Gastroesophageal sphincter (tissue), 3 donors: Measurements from ENCODE around the gene HDDC3.

Experiments used
- EP300 ChIP-seq: sonication (generic); formaldehyde crosslinking; IDR thresholded peaks from one replicate; pipeline ENCODE4 v1.6.1; 2017; ENCODE audit warnings: antibody characterized with exemption, mild to moderate bottlenecking
- POLR2A ChIP-seq, 2 donors: fragments of 450-650 bp; IDR thresholded peaks; one replicate each; pipeline ENCODE4 v1.6.1; 2017; ENCODE audit warnings: antibody characterized with exemption in 2 of 2, mild to moderate bottlenecking in 2 of 2, moderate library complexity in 1 of 2
- POLR2AphosphoS5 ChIP-seq: sonication (generic); formaldehyde crosslinking; IDR thresholded peaks from one replicate; pipeline ENCODE4 v1.6.1; 2017; ENCODE audit warnings: antibody characterized with exemption
- TF ChIP-seq, protein P1 (sequence below), 4 experiments: fragments of 200-600 bp in 2 of 4; fragments of 450-650 bp in 2 of 4; sonication (generic) in 1 of 4; IDR thresholded peaks; one replicate each; pipeline ENCODE4 v1.5.1; 2017 to 2019; ENCODE audit warnings: antibody characterized with exemption in 4 of 4, mild to moderate bottlenecking in 2 of 4, moderate library complexity in 2 of 4

DNA sequence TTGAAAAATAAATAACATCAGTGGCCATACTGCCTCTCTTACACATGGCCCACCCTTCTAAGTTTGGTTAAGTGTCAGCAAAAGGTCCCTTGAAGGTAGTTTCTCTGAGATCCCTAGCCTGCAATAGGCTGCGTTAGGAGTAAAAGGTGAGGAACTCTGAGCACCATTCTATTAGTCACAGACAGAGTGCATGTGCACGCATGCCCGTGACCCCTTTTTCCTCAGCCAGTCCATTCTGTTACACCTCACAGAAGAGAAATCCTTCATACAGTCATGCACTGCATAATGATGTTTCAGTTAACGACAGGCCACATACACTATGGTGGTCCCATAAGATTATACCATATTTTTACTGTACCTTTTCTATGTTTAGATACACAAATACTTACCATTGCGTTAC, 34.9 kb upstream of the HDDC3 start:
- TF ChIP-seq, protein P1, sequence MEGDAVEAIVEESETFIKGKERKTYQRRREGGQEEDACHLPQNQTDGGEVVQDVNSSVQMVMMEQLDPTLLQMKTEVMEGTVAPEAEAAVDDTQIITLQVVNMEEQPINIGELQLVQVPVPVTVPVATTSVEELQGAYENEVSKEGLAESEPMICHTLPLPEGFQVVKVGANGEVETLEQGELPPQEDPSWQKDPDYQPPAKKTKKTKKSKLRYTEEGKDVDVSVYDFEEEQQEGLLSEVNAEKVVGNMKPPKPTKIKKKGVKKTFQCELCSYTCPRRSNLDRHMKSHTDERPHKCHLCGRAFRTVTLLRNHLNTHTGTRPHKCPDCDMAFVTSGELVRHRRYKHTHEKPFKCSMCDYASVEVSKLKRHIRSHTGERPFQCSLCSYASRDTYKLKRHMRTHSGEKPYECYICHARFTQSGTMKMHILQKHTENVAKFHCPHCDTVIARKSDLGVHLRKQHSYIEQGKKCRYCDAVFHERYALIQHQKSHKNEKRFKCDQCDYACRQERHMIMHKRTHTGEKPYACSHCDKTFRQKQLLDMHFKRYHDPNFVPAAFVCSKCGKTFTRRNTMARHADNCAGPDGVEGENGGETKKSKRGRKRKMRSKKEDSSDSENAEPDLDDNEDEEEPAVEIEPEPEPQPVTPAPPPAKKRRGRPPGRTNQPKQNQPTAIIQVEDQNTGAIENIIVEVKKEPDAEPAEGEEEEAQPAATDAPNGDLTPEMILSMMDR (IDR thresholded peaks at IDR 0.05), result no peak
- TF ChIP-seq POLR2AphosphoS5, result no peak
- TF ChIP-seq POLR2A (IDR thresholded peaks at IDR 0.05), result no peak
- no peak for TF ChIP-seq EP300
